Suprapubic skin (tissue), 3 donors: ENCODE measurements around the gene KIRREL3.

Source experiments
- POLR2A ChIP-seq, 2 donors: fragments of 450-650 bp; IDR thresholded peaks; one replicate each; pipeline ENCODE4 v1.6.1; 2017; ENCODE audit warnings: antibody characterized with exemption in 2 of 2, mild to moderate bottlenecking in 2 of 2, moderate library complexity in 2 of 2
- TF ChIP-seq, protein P1 (sequence below), 2 donors: fragments of 200-600 bp in 1 of 2; fragments of 450-650 bp in 1 of 2; sonication (generic) in 1 of 2; IDR thresholded peaks; one replicate each; pipeline ENCODE4 v1.5.1; 2016 to 2019; ENCODE audit warnings: antibody characterized with exemption in 2 of 2, mild to moderate bottlenecking in 1 of 2, moderate library complexity in 1 of 2

DNA sequence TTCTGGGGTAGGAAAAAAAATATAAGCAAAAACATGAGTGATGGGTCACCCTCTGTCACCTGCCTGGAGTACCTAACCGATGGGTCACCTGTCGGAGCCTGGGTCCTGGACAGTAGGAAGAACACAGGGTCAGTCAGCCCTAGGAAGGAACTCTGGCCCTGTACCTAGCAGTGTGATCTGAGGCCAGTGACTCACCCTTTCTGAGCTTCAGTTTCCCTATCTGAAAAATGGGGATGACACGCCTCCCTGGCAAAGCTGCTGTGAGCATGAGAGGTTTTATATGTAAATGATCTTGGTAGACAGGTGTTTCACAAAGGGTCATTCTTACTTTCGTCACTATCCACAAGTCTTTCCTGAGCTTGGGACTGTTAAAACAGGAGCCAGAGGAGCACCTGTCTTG is 463.1 kb downstream of the KIRREL3 start:
- TF ChIP-seq, protein P1, sequence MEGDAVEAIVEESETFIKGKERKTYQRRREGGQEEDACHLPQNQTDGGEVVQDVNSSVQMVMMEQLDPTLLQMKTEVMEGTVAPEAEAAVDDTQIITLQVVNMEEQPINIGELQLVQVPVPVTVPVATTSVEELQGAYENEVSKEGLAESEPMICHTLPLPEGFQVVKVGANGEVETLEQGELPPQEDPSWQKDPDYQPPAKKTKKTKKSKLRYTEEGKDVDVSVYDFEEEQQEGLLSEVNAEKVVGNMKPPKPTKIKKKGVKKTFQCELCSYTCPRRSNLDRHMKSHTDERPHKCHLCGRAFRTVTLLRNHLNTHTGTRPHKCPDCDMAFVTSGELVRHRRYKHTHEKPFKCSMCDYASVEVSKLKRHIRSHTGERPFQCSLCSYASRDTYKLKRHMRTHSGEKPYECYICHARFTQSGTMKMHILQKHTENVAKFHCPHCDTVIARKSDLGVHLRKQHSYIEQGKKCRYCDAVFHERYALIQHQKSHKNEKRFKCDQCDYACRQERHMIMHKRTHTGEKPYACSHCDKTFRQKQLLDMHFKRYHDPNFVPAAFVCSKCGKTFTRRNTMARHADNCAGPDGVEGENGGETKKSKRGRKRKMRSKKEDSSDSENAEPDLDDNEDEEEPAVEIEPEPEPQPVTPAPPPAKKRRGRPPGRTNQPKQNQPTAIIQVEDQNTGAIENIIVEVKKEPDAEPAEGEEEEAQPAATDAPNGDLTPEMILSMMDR (IDR thresholded peaks at IDR 0.05): no peak
- no peak for TF ChIP-seq POLR2A (IDR thresholded peaks at IDR 0.05)
